ENCODE results near the gene C1QTNF9B.

Gene C1QTNF9B

DNA sequence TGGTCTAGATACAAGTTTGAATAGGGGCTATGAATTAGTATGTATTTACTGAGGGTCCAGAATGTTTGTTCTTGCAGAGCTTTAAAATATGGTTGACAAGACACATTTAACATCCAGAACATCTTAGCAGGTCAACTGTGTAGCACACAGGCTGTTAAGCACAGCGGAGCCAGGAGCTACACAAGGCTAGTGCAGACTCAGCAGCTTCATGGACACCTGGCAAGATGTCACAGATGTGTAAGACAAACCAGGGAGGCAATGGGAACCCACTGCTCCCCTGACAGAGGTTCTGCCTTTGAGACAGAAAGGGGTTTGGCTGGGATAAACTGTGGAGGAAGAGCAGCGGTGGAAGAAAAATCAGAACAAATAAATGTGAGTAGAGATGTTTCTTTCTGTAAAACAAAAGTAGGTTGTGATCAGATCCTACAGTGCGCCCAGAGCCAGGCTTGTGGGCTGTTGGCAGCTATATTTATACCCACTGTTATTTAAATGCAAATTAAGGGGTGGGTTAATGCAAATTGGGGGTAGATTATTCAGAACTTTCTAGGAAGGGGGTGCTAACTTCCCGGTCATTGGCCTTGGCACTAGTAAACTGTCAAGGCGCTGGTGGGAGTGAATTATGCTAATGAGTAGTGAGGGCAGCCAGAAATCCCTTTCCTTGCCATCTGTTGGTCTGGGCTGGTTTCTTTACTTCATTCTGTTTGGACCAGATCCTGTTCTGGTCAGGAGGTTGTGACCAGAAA is 41.1 kb downstream of the C1QTNF9B start:
- DNase-seq: no peak

DNA sequence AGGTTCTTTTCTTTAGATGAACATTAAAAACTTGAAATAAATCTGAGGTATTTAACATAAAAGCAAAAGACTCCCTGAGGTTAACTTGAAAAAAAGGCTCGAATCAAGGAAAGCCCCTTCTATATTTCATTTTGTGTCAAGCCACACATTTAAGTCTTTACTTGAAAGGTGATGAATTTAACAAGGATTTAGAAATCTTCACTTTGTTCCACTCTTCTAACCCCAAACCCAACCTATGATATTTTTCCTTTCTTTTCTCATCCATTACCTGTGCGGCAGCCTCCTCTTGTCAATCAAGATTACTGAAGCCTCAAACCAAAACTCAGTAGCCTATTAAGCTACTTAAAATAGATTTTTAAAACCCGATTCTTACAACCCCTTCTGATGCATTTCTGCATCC is 41.9 kb downstream of the C1QTNF9B start:
- DNase-seq: no peak

DNA sequence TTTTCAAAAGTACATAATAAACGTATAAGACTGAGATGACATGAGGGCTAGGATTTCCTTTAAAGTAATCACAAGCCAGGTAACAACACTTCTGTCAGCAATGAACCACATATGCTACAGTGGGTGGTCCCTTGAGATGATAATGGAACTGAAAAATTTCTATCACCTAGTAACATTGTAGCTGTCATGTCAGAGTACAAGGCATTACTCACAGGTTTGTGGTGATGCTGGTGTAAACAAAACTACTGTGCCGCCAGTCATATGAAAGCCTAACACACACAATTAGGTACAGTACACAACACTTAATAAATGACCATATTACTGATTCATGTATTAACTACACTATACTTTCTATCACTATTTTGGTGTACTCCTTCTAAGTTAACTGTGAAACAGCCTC is 45.0 kb downstream of the C1QTNF9B start:
- no peak for DNase-seq

DNA sequence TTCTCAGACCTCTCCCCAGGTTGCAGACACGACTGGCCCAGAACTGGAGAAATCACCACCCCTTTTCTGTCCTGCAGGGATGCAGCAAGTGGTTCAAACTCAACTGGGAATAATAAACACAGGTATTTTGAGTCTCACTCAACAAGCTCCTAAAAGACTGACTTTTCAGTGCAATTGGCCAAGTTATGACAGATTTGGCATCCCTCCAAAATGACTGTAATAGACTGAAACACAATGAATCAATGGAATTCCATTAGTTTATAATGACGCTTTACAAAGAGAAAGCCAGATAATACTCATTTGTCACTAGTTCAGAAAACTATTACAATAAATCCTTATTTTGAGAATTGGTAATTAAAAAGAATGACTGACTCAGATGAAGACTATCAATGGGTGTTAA is 46.2 kb downstream of the C1QTNF9B start:
- no peak for DNase-seq

DNA sequence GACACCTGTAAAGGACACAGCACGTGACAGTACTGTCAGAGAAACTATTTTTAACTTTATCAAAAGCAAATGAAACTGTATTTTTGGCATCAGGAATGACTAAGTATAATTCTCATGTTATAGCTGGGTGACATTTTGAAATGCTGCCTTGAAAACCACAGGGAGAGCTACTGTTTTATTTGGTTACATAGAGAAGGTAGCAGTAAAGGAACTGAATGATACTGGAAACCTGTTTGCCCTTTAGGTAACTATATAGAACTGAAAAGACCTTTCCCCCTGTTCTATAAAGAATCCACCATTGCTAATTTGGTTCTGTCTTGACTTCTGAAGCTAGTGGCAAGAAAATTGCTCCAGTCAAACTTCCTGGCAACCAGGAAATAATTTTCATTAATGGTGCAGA is 47.2 kb downstream of the C1QTNF9B start:
- no peak for DNase-seq

DNA sequence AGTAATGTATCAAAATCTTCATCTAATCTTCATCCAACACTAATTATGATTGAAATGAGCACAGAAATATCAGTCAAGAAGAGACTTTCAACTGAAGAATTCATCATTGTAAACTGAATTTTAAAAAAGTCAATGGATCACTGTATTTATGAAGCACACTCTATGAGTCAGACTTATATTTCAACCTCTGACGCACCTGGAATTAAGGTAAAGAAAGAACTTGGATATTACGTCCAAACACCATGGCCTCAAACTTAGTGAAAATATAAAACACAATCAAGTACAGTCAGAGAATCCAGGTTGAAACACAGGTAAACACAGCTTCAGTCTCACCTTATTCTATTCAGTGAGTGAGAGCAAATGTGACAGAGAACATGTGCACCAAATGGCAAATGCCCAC is 47.6 kb downstream of the C1QTNF9B start:
- no peak for DNase-seq

DNA sequence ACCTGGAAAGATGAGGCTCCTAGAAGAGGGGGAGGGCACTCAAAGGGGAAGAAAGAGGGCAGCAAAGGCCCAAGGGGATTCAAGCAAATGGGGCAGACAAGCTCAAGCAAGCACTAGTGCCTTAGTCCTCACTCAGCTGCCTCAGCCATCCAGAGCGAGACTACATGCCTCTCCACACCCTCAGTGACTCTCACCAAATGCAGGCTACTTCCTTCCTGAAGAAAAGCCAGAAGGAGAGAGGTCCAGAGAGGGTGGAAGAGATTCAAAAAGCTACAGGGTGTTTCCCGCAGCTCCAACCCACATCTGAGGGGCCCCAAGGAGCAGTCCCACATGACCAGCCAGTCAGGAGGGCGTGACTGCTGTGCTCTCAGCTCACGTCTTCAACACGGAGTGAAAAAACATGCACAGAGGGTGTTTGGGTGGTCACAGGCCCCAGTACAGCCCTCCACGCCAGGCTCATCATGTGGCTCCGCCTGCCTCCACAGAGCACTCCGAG is 48.6 kb downstream of the C1QTNF9B start:
- DNase-seq: no peak

DNA sequence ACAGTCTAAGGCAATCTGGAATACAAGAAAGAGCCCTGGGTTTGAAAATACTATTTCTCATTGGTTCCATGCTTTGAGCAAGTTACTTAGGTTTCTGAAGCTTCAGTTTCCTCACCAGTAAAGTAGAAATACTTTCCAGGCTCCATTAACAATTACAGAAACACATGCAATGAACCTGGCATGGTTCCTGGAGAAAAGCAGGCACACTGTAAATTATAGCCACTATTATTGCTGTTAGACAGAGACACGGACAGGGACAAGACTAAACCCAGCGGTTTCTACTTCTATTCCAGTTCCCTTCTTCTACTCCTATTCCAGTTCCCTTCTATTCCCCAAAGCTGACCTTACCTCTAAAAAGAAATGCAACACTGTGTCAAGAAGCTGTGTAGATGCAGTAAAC is 49.3 kb downstream of the C1QTNF9B start:
- no peak for DNase-seq

DNA sequence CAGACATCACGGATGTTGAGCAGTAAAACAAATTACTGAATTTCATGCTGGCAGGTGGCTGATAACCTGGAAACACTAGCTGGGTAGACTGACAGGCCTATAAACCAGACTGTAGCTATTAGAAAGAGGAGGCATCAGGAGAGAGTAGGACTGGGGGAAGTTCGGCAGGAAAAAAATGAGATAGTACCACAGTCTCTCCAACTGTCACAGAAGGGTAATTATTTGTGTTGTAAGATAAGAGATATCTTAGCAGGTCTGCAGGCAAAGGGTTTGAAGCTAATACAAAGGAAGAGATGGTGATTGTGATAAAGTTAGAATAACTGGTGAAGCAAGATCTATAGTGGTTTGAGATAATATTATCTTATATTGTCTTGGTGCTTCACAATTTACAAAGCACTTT is 49.8 kb downstream of the C1QTNF9B start:
- DNase-seq: no peak

DNA sequence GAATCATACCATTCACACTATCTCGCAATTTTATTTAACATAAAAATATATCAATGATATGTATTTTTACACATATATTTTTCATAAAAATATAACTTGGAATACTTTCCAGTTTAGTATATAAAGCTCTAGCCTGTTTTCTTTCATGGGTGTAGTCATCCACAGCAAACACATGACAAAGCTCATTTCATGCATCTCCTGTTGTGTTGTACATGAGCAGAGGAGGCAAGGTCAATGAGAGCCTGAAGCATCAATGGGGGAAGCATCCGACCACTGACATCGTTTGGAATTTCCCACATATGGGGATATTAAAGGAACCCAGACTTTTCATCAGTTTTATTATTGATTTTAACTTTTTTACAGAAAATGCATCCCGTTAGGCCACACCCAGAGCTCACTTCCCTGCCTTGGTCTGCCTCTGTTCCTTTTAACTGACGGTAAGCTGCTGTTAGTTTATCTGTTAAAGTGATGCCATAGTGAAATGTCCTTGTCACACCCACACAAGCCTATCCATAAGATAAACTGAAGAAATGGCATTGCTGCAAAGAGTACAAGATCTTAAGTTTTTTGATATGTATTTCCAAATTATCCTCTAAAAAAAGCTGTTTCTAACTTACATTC is 52.1 kb downstream of the C1QTNF9B start:
- no peak for DNase-seq

DNA sequence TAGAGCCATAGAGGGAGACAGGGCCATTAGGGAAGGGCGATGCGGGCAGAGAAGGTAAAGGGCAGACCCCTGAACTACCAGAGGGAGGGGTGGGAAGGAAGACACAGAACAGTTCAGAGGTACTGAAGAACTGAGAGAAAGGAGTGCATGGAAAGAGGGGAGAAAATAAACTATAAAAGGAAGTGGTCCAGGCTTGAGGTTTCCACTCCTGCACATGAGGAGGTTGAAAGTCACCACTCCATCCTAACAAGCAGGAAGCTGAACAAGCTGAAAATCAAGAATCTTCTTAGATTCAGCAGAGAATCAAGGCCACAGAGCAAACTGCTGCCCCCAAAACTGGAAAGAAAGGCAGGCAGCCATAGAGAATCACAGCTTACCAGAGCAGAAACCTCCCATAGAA is 53.2 kb downstream of the C1QTNF9B start:
- DNase-seq: no peak

DNA sequence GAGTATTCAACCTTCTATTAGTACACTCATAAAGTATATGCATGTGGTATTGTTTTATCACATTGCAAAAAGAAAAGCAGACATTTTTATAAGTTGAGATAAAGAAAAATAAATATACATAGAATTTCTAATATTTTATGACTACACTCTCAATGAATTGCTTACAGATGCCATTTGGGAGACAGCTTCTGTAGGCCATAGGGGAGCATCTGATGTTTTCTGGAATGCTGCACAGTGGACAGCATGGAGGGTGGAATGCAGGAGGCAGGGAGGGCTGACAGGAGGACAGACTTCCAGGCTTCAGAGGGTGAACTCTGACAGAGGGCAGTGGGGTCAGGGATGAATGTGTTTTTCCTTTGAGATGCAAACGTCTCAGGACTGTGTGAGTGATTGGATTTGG is 53.9 kb downstream of the C1QTNF9B start:
- DNase-seq: no peak

DNA sequence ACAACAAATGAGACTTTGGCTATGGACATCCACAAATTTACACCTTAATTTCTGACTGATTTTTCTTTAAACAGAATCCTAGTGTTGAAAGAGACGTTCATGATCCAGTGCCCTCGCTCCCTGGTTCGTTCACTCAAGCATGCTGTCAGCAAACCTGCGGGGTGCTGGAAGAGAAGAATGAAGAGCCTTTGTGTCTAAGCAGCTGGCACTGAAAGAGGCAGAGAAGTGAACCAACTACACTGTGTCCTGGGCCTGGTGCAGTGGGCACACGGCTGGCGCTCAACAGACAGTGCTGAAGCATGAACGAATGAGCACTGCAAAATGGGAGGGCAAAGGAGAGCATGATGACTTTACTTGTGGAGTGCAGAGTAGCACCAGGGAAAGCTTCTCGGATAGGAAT is 54.9 kb downstream of the C1QTNF9B start:
- no peak for DNase-seq

Measured in stimulated activated CD4-positive, alpha-beta T cell treated with anti-CD3 and anti-CD28 coated beads, Interleukin-2, amount 100 ng/mL, for 48 hours (primary cell).